HuH-7.5 (cell line): Measurements from ENCODE around the gene FAM120C.

Source experiments
- DNase-seq: peaks from one replicate; pipeline ENCODE4 v3.0.0; 2011; ENCODE audit warnings: low spot score

FAM120C gene

GRCh38 chrX:54030329-54030728 lies 152.7 kb downstream of the FAM120C start:
- DNase-seq = no peak

GRCh38 chrX:54029529-54030143 lies 153.4 kb downstream of the FAM120C start:
- DNase-seq = no peak

DNA sequence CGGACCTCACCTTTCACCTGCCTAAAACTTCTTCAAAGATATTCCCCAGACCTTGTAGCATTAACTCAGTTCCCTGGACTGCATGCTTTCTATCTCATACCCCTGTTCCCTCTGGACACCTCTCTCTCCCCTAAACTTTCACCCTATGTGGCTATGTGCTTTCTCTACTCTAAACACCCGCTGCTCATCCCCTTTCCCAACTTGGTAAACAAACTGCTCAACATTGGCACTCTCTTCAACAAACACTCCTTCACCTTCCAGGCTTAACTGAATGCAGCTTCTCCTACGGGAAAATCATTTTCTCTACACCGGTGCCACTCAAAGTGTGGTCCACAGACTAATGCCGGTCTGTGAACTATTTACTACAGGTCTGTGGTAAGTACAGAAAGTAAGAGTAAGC lies 158.7 kb downstream of the FAM120C start:
- no peak for DNase-seq
